ENCODE data around the gene SMPDL3A.

The SMPDL3A gene

GRCh38 chr6:122791310-122791679 is 2.2 kb downstream of the SMPDL3A start:
- no peak for DNase-seq (ENCODE audit: low read depth)
- H3K4me3 ChIP-seq (ENCODE audit: low read depth, low read length): no peak overlapping the region

GRCh38 chr6:122792766-122793165 is 3.7 kb downstream of the SMPDL3A start:
- TF ChIP-seq, protein P1, sequence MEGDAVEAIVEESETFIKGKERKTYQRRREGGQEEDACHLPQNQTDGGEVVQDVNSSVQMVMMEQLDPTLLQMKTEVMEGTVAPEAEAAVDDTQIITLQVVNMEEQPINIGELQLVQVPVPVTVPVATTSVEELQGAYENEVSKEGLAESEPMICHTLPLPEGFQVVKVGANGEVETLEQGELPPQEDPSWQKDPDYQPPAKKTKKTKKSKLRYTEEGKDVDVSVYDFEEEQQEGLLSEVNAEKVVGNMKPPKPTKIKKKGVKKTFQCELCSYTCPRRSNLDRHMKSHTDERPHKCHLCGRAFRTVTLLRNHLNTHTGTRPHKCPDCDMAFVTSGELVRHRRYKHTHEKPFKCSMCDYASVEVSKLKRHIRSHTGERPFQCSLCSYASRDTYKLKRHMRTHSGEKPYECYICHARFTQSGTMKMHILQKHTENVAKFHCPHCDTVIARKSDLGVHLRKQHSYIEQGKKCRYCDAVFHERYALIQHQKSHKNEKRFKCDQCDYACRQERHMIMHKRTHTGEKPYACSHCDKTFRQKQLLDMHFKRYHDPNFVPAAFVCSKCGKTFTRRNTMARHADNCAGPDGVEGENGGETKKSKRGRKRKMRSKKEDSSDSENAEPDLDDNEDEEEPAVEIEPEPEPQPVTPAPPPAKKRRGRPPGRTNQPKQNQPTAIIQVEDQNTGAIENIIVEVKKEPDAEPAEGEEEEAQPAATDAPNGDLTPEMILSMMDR (IDR thresholded peaks at IDR 0.05; ENCODE audit: insufficient read depth, low read depth, low read length, missing control alignments): no peak
- no peak overlapping the region for H3K4me3 ChIP-seq (ENCODE audit: low read depth, low read length)
- DNase-seq (ENCODE audit: low read depth): no peak

More at GRCh38 chr6:122791310-122791679, 2.2 kb downstream of the SMPDL3A start:
- TF ChIP-seq, protein P1 (IDR thresholded peaks at IDR 0.05; ENCODE audit: insufficient read depth, low read depth, low read length, missing control alignments): no peak

DNA sequence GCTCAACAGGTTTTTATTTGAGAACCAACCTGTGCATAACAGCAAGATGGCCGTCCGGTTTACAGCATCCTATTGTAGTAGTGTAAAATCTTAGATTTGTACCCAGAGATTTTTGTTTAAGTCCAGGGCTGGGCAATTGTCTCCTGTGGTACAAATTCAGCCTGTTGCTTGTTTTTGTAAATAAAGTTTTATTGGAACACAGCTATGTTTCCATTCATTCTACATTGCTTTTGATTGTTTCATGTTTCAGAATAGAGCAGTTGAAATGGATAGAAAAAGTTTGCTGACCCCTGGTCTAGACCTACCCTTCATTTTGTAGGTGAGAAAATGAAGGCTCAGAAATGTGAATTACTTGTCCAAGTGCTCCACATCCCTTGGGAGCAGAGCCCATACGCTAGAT is 8.5 kb downstream of the SMPDL3A start:
- H3K4me3 ChIP-seq (ENCODE audit: low read depth, low read length): no peak overlapping the region
- no peak for DNase-seq (ENCODE audit: low read depth)
- TF ChIP-seq, protein P1 (IDR thresholded peaks at IDR 0.05; ENCODE audit: insufficient read depth, low read depth, low read length, missing control alignments): no peak

- TF ChIP-seq, protein P1 (IDR thresholded peaks at IDR 0.05; ENCODE audit: insufficient read depth, low read depth, low read length, missing control alignments): no peak
- peak; percentile 14 for DNase-seq (ENCODE audit: low read depth)
- H3K4me3 ChIP-seq (ENCODE audit: low read depth, low read length): no peak overlapping the region
These were observed 9.1 kb downstream of the SMPDL3A start for GRCh38 chr6:122798099-122798641.

- no peak overlapping the region for H3K4me3 ChIP-seq (ENCODE audit: low read depth, low read length)
- TF ChIP-seq, protein P1 (IDR thresholded peaks at IDR 0.05; ENCODE audit: insufficient read depth, low read depth, low read length, missing control alignments): no peak
- no peak for DNase-seq (ENCODE audit: low read depth)
These were observed 10.2 kb downstream of the SMPDL3A start for GRCh38 chr6:122799140-122799745.

DNA sequence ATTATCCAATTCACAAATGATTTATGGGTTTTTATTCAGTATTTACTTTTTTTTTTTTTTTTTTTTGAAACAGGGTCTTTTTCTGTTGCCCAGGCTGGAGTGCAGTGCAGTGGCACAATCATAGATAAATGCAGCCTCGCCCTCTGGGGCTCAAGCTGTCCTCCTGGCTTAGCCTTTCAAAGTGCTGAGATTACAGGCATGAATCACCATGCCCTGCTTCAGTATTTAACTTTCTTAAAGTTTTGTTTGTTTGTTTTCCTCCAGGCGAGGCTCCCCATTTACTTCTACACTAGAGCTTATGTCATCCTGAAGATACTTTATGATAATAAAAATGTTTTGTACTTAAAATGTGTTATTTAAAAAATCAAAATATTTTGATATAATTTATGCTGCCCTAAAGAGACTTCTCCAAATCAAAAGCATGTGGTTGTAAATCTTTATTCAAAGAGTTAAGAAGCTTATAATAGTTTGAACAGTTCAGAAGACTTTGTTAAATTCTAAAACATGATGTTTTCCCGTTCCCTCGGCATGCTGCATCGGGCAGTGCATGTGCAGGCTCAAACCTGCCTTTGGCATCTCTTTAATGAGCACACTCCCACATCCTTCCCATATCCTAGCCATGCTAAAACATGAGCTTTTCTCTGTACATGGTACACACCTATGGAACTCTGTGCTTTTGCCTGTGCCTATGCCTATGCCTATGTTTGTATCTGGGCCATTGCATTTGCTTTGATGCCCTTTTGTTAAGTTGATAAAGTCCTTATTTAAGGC is 11.0 kb downstream of the SMPDL3A start:
- H3K4me3 ChIP-seq (ENCODE audit: low read depth, low read length): no peak overlapping the region
- DNase-seq (ENCODE audit: low read depth): no peak
- TF ChIP-seq, protein P1 (IDR thresholded peaks at IDR 0.05; ENCODE audit: insufficient read depth, low read depth, low read length, missing control alignments): no peak
